ENCODE measurements around the gene COPZ2. TPM values are rescaled to one million over a fixed set of nuclear protein-coding genes. Genes with fewer than 3 reads are reported as not detected.
"Not testable (repeated sequence)": the region's sequence is repeated elsewhere in the genome, so short reads cannot be mapped to it uniquely, and the experiment has no call there.

COPZ2 gene, protein sequence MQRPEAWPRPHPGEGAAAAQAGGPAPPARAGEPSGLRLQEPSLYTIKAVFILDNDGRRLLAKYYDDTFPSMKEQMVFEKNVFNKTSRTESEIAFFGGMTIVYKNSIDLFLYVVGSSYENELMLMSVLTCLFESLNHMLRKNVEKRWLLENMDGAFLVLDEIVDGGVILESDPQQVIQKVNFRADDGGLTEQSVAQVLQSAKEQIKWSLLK
- total RNA-seq = 1 to 10 TPM; 4.3 to 4.6 TPM

DNA sequence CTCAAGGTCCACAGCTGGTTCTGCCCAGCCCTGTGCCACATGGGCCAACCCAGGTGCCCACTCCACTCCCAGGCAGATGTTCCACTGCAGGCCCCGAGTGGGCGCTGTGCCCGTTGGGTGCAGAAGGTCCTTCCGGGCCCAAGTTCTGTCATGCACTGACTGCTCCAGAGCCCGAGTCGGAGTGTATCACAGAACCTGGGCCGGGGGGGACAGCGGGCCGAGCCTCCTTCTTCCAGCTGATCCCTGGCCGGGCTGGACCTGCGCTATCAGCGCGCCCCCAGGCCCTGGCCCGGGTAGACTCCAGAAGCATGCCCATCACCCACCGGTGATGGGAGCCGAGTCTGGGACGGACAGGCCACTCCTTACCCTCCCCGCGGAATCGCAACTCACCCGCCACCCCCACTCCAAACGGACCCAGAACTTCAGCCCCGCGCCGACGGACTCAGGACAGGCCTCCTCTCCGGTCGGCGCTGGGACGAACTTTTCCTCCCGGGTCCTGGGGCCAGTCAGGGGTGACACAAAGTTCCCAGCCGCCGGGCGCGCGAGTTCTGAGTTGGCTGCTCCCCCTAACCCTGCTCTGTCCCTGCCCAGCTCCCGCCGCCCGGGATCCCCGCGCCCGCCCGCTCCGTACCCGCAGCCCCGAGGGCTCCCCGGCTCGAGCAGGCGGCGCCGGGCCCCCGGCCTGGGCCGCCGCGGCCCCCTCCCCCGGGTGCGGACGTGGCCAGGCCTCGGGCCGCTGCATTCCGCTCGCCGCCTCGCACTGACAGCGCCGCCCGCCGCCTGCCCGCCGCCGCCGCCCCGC lies at the start of gene COPZ2:
TSS of gene COPZ2 (minus strand) at position 762 of the 802 bp plus-strand sequence. CDS start at position 742, 20 bp downstream.
- POLR2A ChIA-PET = interaction anchor here (0.6 to 4.8 kb wide), 3 partner anchors 11 to 334 kb away, joined by 3 to 26 read pairs (median 4); partner anchors contain the start of gene NFE2L1
- CTCF ChIA-PET = interaction anchor here (0.6 to 4.4 kb wide), 22 partner anchors 10 to 582 kb away, joined by 3 to 55 read pairs (median 5); partner anchors contain the start of genes CBX1, CDK5RAP3 and NFE2L1
- Mint-ChIP-seq H3K27ac (peak within 1 kb of the TSS; percentile 58), H3K4me1 (ENCODE audit: low read depth) (peaks cover 8% of the 10 kb centered on the region), H3K36me3 (ENCODE audit: low read depth) (no peaks in the 10 kb centered on the region), H3K27me3 (peaks cover 29% of the 10 kb centered on the region), H3K4me3 (peak within 1 kb of the TSS; percentile 72), H3K9me3 (no peaks in the 10 kb centered on the region)
- intact Hi-C loops (cut with micrococcal nuclease) = no loop called here
- DNase-seq (peak; percentile 74), ATAC-seq (peak; percentile 92)
- peak; percentile 83 for TF ChIP-seq CTCF (IDR thresholded peaks at IDR 0.05)

DNA sequence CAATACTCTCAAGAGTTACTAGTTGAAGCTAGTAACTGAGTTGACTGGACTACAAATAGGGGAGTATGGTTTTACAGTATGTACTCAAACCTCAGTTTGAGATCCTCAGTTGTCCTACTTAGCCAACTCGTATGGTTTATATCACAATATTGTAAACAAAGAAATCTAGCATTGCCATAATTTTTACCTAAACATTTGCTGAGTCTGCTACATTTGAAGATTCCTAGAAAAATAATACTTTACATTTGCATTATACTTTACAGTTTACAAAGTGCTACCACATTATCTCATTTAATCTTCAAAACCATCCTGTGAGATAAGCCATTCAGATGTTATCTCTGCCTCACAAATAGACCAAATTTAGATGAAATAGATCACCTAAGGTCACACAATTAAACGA lies 47.3 kb upstream of the COPZ2 start:
- POLR2A ChIA-PET = interaction anchor here (0.7 to 1.4 kb wide), 2 partner anchors 39 to 749 kb away, joined by 3 read pairs; no protein-coding TSS in a partner anchor
- H3K4me3 Mint-ChIP-seq = no peak overlapping the region
- H3K36me3 Mint-ChIP-seq (ENCODE audit: low read depth) = no peaks in the 10 kb centered on the region
- CTCF ChIA-PET = interaction anchor here (1.9 to 4.3 kb wide), 4 partner anchors 10 to 59 kb away, joined by 6 to 21 read pairs (median 12); no protein-coding TSS in a partner anchor
- no peak for TF ChIP-seq CTCF (IDR thresholded peaks at IDR 0.05)
- H3K4me1 Mint-ChIP-seq (ENCODE audit: low read depth) = peaks cover 10% of the 10 kb centered on the region
- H3K9me3 Mint-ChIP-seq = no peaks in the 10 kb centered on the region
- no peaks in the 10 kb centered on the region for H3K27me3 Mint-ChIP-seq
- intact Hi-C loops (cut with micrococcal nuclease) = no loop called here
- DNase-seq = no peak
- ATAC-seq = no peak
- H3K27ac Mint-ChIP-seq = no peak overlapping the region

- DNase-seq (no peak), ATAC-seq (no peak)
- H3K36me3 Mint-ChIP-seq (ENCODE audit: low read depth) = no peaks in the 10 kb centered on the region
- no peak overlapping the region for H3K4me3 Mint-ChIP-seq
- no peaks in the 10 kb centered on the region for H3K27me3 Mint-ChIP-seq
- POLR2A ChIA-PET = interaction anchor here (2.0 kb wide), 1 partner anchor 51 kb away, joined by 6 read pairs; no protein-coding TSS in a partner anchor
- H3K27ac Mint-ChIP-seq = no peak overlapping the region
- CTCF ChIA-PET = interaction anchor here (0.8 to 20.3 kb wide), 13 partner anchors 7 to 67 kb away, joined by 3 to 283 read pairs (median 26); partner anchors contain the start of gene SNX11
- no peaks in the 10 kb centered on the region for H3K9me3 Mint-ChIP-seq
- intact Hi-C loops (cut with micrococcal nuclease) = loop anchor here (2.0 kb wide), 1 partner anchor 49 kb away; no protein-coding TSS in a partner anchor
- peaks cover 10% of the 10 kb centered on the region for H3K4me1 Mint-ChIP-seq (ENCODE audit: low read depth)
- TF ChIP-seq CTCF (IDR thresholded peaks at IDR 0.05) = no peak
Measured at GRCh38 chr17:48081858-48082257, 44.3 kb upstream of the COPZ2 start.

- POLR2A ChIA-PET = interaction anchor here (0.8 to 1.2 kb wide), 2 partner anchors 50 to 128 kb away, joined by 3 to 4 read pairs; no protein-coding TSS in a partner anchor
- not testable (repeated sequence) for ATAC-seq
Measured at GRCh38 chr17:48077152-48077551, 39.6 kb upstream of the COPZ2 start.

More at GRCh38 chr17:48077152-48077551, 39.6 kb upstream of the COPZ2 start:
- H3K9me3 Mint-ChIP-seq; DNase-seq; H3K27ac Mint-ChIP-seq; H3K27me3 Mint-ChIP-seq; intact Hi-C loops (cut with micrococcal nuclease); H3K4me3 Mint-ChIP-seq; H3K4me1 Mint-ChIP-seq (ENCODE audit: low read depth): not testable (repeated sequence)
- CTCF ChIA-PET = interaction anchor here (0.6 to 20.3 kb wide), 6 partner anchors 9 to 54 kb away, joined by 3 to 283 read pairs (median 71); partner anchors contain the start of gene NFE2L1
- peaks cover 12% of the 10 kb centered on the region for H3K36me3 Mint-ChIP-seq (ENCODE audit: low read depth)
